ENCODE measurements around the gene CEACAM1. TPM values are rescaled to one million over a fixed set of nuclear protein-coding genes. Genes with fewer than 3 reads are reported as not detected.
"Not testable (repeated sequence)": the region's sequence is repeated elsewhere in the genome, so short reads cannot be mapped to it uniquely, and the experiment has no call there.

CEACAM1 gene
- total RNA-seq, 2 experiments from 2014 or later, result 22.5 to 27.1 TPM

DNA sequence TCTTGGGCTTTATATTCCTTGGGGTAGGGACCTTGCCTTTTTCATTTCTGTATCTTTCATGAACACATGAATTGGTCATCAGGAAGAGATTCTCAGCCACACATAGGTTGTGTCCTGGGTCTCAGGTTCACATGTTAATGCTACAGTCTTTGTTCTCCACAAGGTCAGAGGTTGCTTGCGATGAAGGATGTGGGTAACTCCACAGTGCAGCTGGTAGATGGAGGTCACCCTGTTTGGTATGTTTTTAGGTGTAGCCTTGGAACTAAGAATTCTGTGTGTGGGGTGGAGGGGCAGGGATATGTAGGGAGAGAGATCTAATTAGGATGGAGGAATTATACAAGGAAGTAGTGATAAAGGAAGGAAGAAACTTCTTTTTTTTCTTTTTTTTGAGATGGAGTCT lies 23.2 kb downstream of the CEACAM1 start:
- H3K4me3 Mint-ChIP-seq, result no peak overlapping the region
- POLR2A ChIA-PET, result no interaction called here
- no peaks in the 10 kb centered on the region for H3K9me3 Mint-ChIP-seq (ENCODE audit: insufficient read depth)
- CTCF ChIA-PET, result interaction anchor here (5.8 kb wide), 1 partner anchor 54 kb away, joined by 24 read pairs; no protein-coding TSS in a partner anchor
- DNase-seq, result no peak
- H3K4me1 Mint-ChIP-seq (ENCODE audit: low read depth), result peaks cover 24% of the 10 kb centered on the region
- H3K27ac Mint-ChIP-seq, result peak overlapping the region; percentile 30
- ATAC-seq, result no peak
- peaks cover 17% of the 10 kb centered on the region for H3K36me3 Mint-ChIP-seq (ENCODE audit: low read depth)
- H3K27me3 Mint-ChIP-seq (ENCODE audit: low read depth), result no peaks in the 10 kb centered on the region

DNA sequence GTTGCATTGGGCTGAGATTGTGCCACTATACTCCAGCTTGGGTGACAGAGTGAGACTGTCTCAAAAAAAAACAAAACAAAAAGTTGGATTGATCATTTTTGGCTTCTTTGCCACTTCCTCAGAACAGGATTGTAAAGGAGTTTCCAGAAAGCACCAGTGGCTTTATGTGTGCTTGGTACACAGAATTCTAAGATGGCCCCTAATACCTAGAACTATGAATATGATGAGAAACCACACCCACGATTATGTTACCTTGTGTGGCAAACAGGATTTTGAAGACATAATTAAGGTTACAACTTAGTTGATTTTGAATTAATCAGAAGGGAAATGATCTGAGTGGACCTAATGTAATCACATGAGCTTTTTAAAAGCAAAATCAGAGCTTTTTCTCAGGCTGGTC lies 26.5 kb downstream of the CEACAM1 start:
- peak; percentile 40 for ATAC-seq
- CTCF ChIA-PET, result interaction anchor here (1.0 to 3.3 kb wide), 6 partner anchors 13 to 63 kb away, joined by 3 to 12 read pairs (median 4); partner anchors contain the start of gene CEACAM1
- POLR2A ChIA-PET, result no interaction called here
- Mint-ChIP-seq H3K27ac (peak overlapping the region; percentile 63), H3K4me1 (ENCODE audit: low read depth) (peaks cover 44% of the 10 kb centered on the region), H3K27me3 (ENCODE audit: low read depth) (no peaks in the 10 kb centered on the region), H3K36me3 (ENCODE audit: low read depth) (peaks cover 10% of the 10 kb centered on the region), H3K9me3 (ENCODE audit: insufficient read depth) (no peaks in the 10 kb centered on the region), H3K4me3 (peak overlapping the region; percentile 16)
- no peak for DNase-seq

DNA sequence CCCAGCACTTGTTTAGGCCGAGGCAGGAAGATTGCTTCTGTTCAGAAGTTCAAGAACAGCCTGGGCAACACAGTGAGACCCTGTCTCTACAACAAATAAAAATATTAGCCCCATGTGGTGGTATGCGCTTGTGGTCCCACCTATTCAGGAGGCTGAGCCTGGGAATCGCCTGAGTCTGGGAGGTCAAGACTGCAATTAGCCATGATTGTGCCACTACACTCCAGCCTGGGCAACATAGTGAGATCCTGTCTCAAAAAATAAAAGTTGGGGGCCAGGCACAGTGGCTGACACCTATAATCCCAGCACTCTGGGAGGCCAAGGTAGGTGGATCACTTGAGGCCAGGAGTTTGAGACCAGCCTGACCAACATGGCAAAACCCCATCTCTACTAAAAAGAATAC lies 27.0 kb downstream of the CEACAM1 start:
- DNase-seq; H3K27me3 Mint-ChIP-seq (ENCODE audit: low read depth); ATAC-seq; H3K9me3 Mint-ChIP-seq (ENCODE audit: insufficient read depth); H3K27ac Mint-ChIP-seq; H3K4me3 Mint-ChIP-seq; POLR2A ChIA-PET: not testable (repeated sequence)
- H3K4me1 Mint-ChIP-seq (ENCODE audit: low read depth), result peaks cover 49% of the 10 kb centered on the region
- CTCF ChIA-PET, result interaction anchor here (1.0 to 3.3 kb wide), 5 partner anchors 13 to 62 kb away, joined by 3 to 12 read pairs (median 5); partner anchors contain the start of gene CEACAM1
- peaks cover 12% of the 10 kb centered on the region for H3K36me3 Mint-ChIP-seq (ENCODE audit: low read depth)

DNA sequence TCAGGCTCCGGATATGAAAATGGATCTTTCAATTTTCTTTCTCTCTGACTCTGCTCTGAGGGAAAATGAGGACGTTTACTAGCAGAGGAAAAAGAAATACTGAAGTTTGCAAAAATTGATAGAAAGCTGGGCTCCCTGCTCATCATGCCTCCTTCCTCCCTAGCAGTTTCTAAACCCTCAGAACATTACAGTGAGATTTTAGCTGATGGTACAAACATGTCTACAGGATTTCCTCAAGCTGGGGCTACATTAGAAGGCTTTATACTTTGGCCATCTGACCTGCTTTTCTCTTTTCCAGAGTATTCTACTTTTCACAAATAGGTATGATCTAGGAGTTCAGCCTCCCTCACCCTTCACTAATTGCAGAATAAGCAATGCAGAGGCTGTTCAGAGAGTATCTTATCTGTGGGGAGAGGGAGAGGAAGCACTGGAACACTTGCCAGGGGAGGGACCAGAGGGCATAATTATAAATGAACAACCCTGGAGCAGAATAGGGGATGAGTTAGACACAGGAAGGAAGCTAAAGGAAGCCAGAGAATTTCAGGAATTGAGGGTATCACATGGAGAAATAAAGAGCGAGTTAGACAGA lies 30.0 kb downstream of the CEACAM1 start:
- Mint-ChIP-seq H3K36me3 (ENCODE audit: low read depth) (peaks cover 8% of the 10 kb centered on the region), H3K27ac (peak overlapping the region; percentile 7), H3K27me3 (ENCODE audit: low read depth) (no peaks in the 10 kb centered on the region), H3K4me1 (ENCODE audit: low read depth) (peaks cover 55% of the 10 kb centered on the region), H3K4me3 (no peak overlapping the region), H3K9me3 (ENCODE audit: insufficient read depth) (no peaks in the 10 kb centered on the region)
- DNase-seq (no peak), ATAC-seq (no peak)
- ChIA-PET POLR2A (interaction anchor here (1.1 kb wide), 1 partner anchor 16 kb away, joined by 4 read pairs; no protein-coding TSS in a partner anchor), CTCF (interaction anchor here (0.9 to 3.3 kb wide), 7 partner anchors 8 to 60 kb away, joined by 3 to 19 read pairs (median 4); partner anchors contain the start of gene CEACAM1)

DNA sequence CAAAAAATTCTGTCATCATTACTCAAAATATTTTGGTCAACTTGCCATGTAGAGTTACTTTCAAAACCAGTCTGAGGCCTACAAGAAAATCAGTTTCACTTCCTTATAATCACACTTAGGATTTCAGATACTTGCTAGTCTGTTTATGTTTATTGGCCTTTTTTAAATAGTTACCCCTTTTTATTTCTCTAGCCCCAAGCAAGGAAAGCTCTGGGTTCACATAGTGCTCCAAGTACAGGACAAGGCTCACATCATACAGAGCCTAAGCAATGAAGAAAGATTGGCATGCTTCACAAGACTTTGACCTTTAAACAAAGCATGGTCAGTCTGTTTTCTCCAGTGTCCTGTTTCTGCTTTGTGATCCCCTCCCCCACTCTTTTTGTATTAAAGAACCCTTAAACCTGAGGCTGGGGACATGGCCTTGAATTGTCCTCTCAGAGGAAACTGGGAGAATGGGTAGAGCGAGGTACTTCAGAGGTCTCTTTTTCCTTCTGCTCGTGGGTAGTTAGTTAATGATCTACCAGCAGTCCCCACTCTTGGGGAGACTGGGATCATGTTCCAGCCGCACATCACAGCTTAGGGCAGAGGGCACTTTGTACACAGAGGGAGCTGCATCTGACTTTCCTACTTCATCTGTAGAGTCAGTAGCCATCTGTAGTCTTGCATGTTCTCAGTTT lies 30.7 kb downstream of the CEACAM1 start:
- ATAC-seq (no peak), DNase-seq (no peak)
- H3K36me3 Mint-ChIP-seq (ENCODE audit: low read depth), result peaks cover 8% of the 10 kb centered on the region
- H3K4me3 Mint-ChIP-seq, result no peak overlapping the region
- ChIA-PET CTCF (interaction anchor here (0.9 to 3.3 kb wide), 7 partner anchors 9 to 59 kb away, joined by 3 to 19 read pairs (median 4); partner anchors contain the start of gene CEACAM1), POLR2A (interaction anchor here (1.1 kb wide), 1 partner anchor 15 kb away, joined by 4 read pairs; no protein-coding TSS in a partner anchor)
- no peaks in the 10 kb centered on the region for H3K9me3 Mint-ChIP-seq (ENCODE audit: insufficient read depth)
- H3K27ac Mint-ChIP-seq, result peak overlapping the region; percentile 60
- H3K27me3 Mint-ChIP-seq (ENCODE audit: low read depth), result no peaks in the 10 kb centered on the region
- peaks cover 54% of the 10 kb centered on the region for H3K4me1 Mint-ChIP-seq (ENCODE audit: low read depth)

DNA sequence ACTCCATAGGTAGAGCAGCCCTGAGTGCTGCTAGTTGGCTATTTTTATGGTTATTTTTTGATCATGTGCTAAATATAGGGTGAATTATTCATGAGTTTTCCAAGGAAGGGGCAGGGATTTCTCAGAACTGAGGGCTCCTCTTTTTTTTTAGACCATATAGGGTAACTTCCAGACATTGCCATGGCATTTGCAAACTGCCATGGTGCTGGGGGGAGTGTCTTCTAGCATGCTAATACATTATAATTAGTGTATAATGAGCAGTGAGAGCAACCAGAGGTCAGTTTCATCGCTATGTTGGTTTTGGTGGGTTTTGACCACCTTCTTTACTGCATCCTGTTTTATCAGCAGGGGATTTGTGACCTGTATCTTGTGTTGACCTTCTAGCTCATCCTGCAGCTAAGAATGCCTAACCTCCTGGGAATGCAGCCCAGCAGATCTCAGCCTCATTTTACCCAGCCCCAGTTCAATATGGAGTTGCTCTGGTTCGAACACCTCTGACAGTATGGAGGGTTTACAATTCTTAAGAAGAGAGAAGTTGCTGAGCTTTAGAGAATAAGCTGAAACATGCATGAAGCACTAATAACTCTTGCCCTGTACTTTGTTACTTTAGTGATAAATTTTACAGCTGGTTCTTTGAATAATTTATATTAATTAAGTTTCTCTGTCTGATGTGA lies 31.7 kb downstream of the CEACAM1 start:
- Mint-ChIP-seq H3K9me3 (ENCODE audit: insufficient read depth) (no peaks in the 10 kb centered on the region), H3K36me3 (ENCODE audit: low read depth) (peaks cover 8% of the 10 kb centered on the region), H3K27ac (peak overlapping the region; percentile 60), H3K4me3 (no peak overlapping the region), H3K4me1 (ENCODE audit: low read depth) (peaks cover 45% of the 10 kb centered on the region), H3K27me3 (ENCODE audit: low read depth) (no peaks in the 10 kb centered on the region)
- POLR2A ChIA-PET, result no interaction called here
- ATAC-seq (no peak), DNase-seq (no peak)
- CTCF ChIA-PET, result interaction anchor here (0.9 to 2.9 kb wide), 4 partner anchors 30 to 58 kb away, joined by 3 to 15 read pairs (median 4); no protein-coding TSS in a partner anchor

DNA sequence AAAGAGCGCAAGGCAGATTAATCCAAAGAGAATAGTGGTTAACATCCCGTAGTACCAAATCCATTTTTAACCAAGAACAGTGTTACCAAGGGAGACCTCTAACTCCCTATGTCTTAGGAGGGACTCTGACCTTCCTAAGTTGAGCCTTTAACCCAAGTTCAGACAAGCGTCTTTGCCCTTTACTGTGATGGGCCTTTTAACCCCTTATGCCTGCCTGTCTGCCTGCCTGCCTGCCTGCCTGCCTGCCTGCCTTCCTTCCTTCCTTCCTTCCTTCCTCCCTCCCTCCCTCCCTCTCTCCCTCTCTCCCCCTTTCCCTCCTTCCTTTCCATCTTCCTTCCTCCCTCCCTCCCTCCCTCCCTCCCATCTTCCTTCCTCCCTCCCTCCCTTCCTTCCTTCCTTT lies 32.6 kb downstream of the CEACAM1 start:
- no peak for ATAC-seq
- Mint-ChIP-seq H3K9me3 (ENCODE audit: insufficient read depth) (no peaks in the 10 kb centered on the region), H3K27me3 (ENCODE audit: low read depth) (no peaks in the 10 kb centered on the region), H3K4me1 (ENCODE audit: low read depth) (peaks cover 39% of the 10 kb centered on the region), H3K36me3 (ENCODE audit: low read depth) (peaks cover 8% of the 10 kb centered on the region), H3K4me3 (no peak overlapping the region), H3K27ac (no peak overlapping the region)
- no peak for DNase-seq
- ChIA-PET POLR2A (no interaction called here), CTCF (no interaction called here)

DNA sequence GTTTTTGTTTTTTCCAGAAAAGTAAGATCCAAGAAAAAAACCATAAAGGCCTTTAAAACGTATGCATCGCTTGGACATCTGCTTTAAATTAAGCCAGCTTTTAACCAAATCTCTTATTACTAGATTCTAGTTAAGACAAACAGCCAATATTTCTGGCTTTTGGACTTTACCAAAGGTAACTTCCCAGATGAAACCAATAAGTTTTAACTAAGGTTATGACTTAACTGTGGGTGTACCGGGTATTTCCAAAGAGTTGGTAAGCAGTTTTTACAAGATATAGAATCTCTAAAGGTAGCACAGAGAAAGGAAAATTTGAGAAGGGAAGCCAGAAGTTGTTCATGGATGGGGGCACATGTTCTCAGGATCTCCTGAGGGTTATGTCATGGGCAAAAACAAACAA lies 34.0 kb downstream of the CEACAM1 start:
- ChIA-PET CTCF (no interaction called here), POLR2A (no interaction called here)
- DNase-seq (no peak), ATAC-seq (no peak)
- Mint-ChIP-seq H3K36me3 (ENCODE audit: low read depth) (peaks cover 8% of the 10 kb centered on the region), H3K4me1 (ENCODE audit: low read depth) (peaks cover 34% of the 10 kb centered on the region), H3K27ac (no peak overlapping the region), H3K9me3 (ENCODE audit: insufficient read depth) (no peaks in the 10 kb centered on the region), H3K27me3 (ENCODE audit: low read depth) (no peaks in the 10 kb centered on the region), H3K4me3 (no peak overlapping the region)

DNA sequence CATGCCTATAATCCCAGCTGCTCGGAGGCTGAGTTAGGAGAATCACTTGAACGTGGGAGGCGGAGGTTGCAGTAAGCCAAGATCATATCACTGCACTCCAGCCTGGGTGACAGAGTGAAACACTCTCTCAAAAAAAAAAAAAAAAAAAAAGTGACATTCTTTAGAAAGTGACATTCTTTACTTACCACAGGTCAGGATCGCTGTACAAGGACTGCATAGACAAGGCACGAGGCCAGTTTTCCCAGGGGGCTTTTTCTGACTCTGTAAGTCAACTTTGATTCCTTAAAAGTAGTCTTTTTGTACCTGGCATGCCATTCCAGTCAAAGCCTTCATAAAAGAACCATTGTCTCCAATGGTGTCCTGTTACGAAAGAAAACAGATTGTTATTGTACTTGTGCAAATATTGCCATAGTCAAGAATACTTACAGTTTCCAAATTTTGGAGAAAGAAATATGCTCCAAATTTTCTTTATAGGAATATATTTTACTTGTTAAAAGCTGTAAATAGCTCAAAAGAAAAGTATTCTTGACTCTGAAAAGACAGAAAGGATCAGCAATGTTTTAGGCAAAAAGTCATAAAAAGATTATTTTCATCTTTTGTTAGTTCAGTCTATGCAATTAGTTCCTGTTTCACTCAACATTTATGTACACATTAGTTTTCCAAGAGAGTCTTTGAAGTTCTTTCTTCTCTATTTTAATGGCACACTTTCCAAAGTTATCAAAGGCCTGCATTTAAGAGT lies 39.3 kb downstream of the CEACAM1 start:
- no peak overlapping the region for H3K27ac Mint-ChIP-seq
- no peaks in the 10 kb centered on the region for H3K9me3 Mint-ChIP-seq (ENCODE audit: insufficient read depth)
- H3K36me3 Mint-ChIP-seq (ENCODE audit: low read depth), result peaks cover 3% of the 10 kb centered on the region
- H3K4me3 Mint-ChIP-seq, result no peak overlapping the region
- CTCF ChIA-PET, result interaction anchor here (1.3 to 1.5 kb wide), 4 partner anchors 10 to 40 kb away, joined by 3 read pairs; partner anchors contain the start of gene CEACAM1
- peaks cover 29% of the 10 kb centered on the region for H3K4me1 Mint-ChIP-seq (ENCODE audit: low read depth)
- no peaks in the 10 kb centered on the region for H3K27me3 Mint-ChIP-seq (ENCODE audit: low read depth)
- DNase-seq (no peak), ATAC-seq (no peak)
- POLR2A ChIA-PET, result no interaction called here

DNA sequence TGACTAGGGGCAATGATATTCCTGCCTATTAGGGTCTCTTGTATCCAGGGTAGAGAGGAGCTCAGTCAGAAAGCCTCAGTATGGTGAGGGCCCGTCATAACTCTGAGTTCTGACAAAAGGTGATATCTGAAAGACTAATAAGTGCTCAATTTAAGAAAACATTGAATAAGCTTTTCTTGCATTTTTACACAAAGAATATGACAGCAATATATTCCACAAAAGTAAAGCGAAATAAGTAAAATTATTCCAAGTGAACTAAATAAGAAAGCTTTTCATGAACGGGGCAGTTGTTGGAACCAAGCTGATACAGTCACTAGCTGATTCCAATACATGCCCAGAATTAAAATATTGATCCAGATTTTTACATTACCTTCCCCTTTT lies 40.5 kb downstream of the CEACAM1 start:
- Mint-ChIP-seq H3K36me3 (ENCODE audit: low read depth) (peaks cover 6% of the 10 kb centered on the region), H3K27me3 (ENCODE audit: low read depth) (no peaks in the 10 kb centered on the region), H3K9me3 (ENCODE audit: insufficient read depth) (no peaks in the 10 kb centered on the region), H3K4me1 (ENCODE audit: low read depth) (peaks cover 35% of the 10 kb centered on the region), H3K4me3 (no peak overlapping the region), H3K27ac (no peak overlapping the region)
- CTCF ChIA-PET, result interaction anchor here (1.0 to 1.5 kb wide), 4 partner anchors 14 to 48 kb away, joined by 3 to 4 read pairs (median 4); no protein-coding TSS in a partner anchor
- ATAC-seq (no peak), DNase-seq (no peak)
- POLR2A ChIA-PET, result no interaction called here

DNA sequence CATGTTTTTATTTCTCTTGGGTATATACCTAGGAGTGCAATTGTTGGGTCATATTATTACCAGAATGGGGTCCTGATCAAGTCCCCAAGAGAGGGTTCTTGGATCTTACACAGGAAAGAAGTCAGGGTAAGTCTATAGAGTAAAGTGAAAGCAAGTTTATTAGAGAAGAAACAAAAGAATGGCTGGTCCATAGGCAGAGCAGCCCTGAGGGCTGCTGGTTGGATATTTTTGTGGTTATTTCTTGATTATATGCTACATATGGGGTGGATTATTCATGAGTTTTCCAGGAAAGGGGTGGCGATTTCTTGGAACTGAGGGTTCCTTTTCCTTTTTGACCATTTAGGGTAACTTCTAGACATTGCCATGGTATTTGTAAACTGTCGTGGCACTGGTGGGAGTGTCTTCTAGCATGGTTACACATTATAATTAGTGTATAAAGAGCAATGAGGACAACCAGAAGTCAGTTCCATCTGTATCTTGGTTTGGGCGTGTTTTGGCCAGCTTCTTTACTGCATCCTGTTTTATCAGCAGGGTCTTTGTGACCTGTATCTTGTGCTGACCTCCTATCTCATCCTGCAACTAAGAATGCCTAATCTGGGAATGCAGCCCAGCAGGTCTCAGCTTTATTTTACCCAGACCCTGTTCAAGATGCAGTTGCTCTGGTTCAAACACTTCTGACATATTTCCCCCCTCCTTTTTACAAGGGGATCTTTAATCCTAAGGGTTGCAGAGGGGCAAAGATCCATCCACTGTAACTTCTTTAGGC lies 41.1 kb downstream of the CEACAM1 start:
- POLR2A ChIA-PET, result no interaction called here
- Mint-ChIP-seq H3K9me3 (ENCODE audit: insufficient read depth) (no peaks in the 10 kb centered on the region), H3K36me3 (ENCODE audit: low read depth) (peaks cover 6% of the 10 kb centered on the region), H3K27ac (peak overlapping the region; percentile 74), H3K27me3 (ENCODE audit: low read depth) (no peaks in the 10 kb centered on the region), H3K4me3 (peak overlapping the region; percentile 20), H3K4me1 (ENCODE audit: low read depth) (peaks cover 35% of the 10 kb centered on the region)
- peak; percentile 77 for ATAC-seq
- CTCF ChIA-PET, result interaction anchor here (1.0 to 1.2 kb wide), 3 partner anchors 14 to 47 kb away, joined by 3 to 4 read pairs (median 4); no protein-coding TSS in a partner anchor
- peak; percentile 71 for DNase-seq

All from activated CD8-positive, alpha-beta T cell treated with anti-CD3 and anti-CD28 coated beads, Interleukin-2, amount 10 ng/mL, durations not matched to agents 7 days and 5 days (primary cell).